SK-N-SH treated with all-trans-retinoic acid at 6 μM for 48 hours (cell line): ENCODE data around the gene TFCP2.

Experiments
- ATAC-seq: fragments of 200-7000 bp; cut with Tn5 transposase; 3 replicates; pipeline ENCODE4 v1.9.1; 2020; ENCODE audit warnings: mild to moderate bottlenecking, moderate library complexity
- BACH2 ChIP-seq: fragments of 250-450 bp; sonication (Bioruptor Pico); IDR thresholded peaks from 2 replicates; pipeline ENCODE4 v1.9.0; 2021; ENCODE audit warnings: mild to moderate bottlenecking, borderline replicate concordance
- CREB5 ChIP-seq: fragments of 250-450 bp; sonication (Bioruptor Pico); IDR thresholded peaks from 2 replicates; pipeline ENCODE4 v1.5.1; 2020; ENCODE audit warnings: low read depth, mild to moderate bottlenecking, moderate library complexity
- CSRNP3 ChIP-seq: fragments of 250-450 bp; sonication (Bioruptor Pico); IDR thresholded peaks from 2 replicates; pipeline ENCODE4 v1.5.1; 2021; ENCODE audit warnings: mild to moderate bottlenecking, moderate library complexity
- ESRRG ChIP-seq: fragments of 250-450 bp; sonication (Bioruptor Pico); IDR thresholded peaks from 2 replicates; pipeline ENCODE4 v1.6.1; 2021; ENCODE audit warnings: mild to moderate bottlenecking
- GLIS3 ChIP-seq: fragments of 250-450 bp; sonication (Bioruptor Pico); IDR thresholded peaks from 2 replicates; pipeline ENCODE4 v1.5.0; 2020; ENCODE audit warnings: mild to moderate bottlenecking, moderate library complexity
- ISL1 ChIP-seq: fragments of 250-450 bp; sonication (Bioruptor Pico); IDR thresholded peaks from 2 replicates; pipeline ENCODE4 v2.1.2; 2022; ENCODE audit warnings: mild to moderate bottlenecking, moderate library complexity
- OSR1 ChIP-seq: fragments of 250-450 bp; sonication (Bioruptor Pico); IDR thresholded peaks from 2 replicates; pipeline ENCODE4 v1.8.0; 2022; ENCODE audit warnings: moderate library complexity, mild to moderate bottlenecking, inconsistent platforms
- PATZ1 ChIP-seq: fragments of 250-450 bp; sonication (Bioruptor Pico); IDR thresholded peaks from 2 replicates; pipeline ENCODE4 v1.8.0; 2020; ENCODE audit warnings: mild to moderate bottlenecking, moderate library complexity, borderline replicate concordance
- POU6F1 ChIP-seq: fragments of 250-450 bp; sonication (Bioruptor Pico); IDR thresholded peaks from 2 replicates; pipeline ENCODE4 v1.8.0; 2021; ENCODE audit warnings: low read depth, mild to moderate bottlenecking, moderate library complexity, borderline replicate concordance
- PPARA ChIP-seq: fragments of 250-450 bp; sonication (Bioruptor Pico); IDR thresholded peaks from 2 replicates; pipeline ENCODE4 v1.5.0; 2020; ENCODE audit warnings: mild to moderate bottlenecking, borderline replicate concordance
- RARB ChIP-seq: fragments of 250-450 bp; sonication (Bioruptor Pico); IDR thresholded peaks from 2 replicates; pipeline ENCODE4 v1.8.0; 2021; ENCODE audit warnings: mild to moderate bottlenecking, moderate library complexity
- SNAI2 ChIP-seq: fragments of 250-450 bp; sonication (Bioruptor Pico); IDR thresholded peaks from 2 replicates; pipeline ENCODE4 v1.5.0; 2020; ENCODE audit warnings: mild to moderate bottlenecking, moderate library complexity
- TCF4 ChIP-seq: fragments of 250-450 bp; sonication (Bioruptor Pico); IDR thresholded peaks from 2 replicates; pipeline ENCODE4 v1.8.0; 2021; ENCODE audit warnings: mild to moderate bottlenecking, moderate library complexity, borderline replicate concordance
- TOX ChIP-seq: fragments of 250-450 bp; sonication (Bioruptor Pico); IDR thresholded peaks from 2 replicates; pipeline ENCODE4 v1.8.0; 2021; ENCODE audit warnings: mild to moderate bottlenecking, moderate library complexity, borderline replicate concordance
- ZC3H10 ChIP-seq: fragments of 250-450 bp; sonication (Bioruptor Pico); IDR thresholded peaks from 2 replicates; pipeline ENCODE4 v1.5.1; 2021; ENCODE audit warnings: mild to moderate bottlenecking, moderate library complexity
- ZFP3 ChIP-seq: fragments of 250-450 bp; sonication (Bioruptor Pico); IDR thresholded peaks from 2 replicates; pipeline ENCODE4 v1.5.0; 2020; ENCODE audit warnings: mild to moderate bottlenecking, moderate library complexity
- ZFP30 ChIP-seq: fragments of 450-650 bp; formaldehyde crosslinking; IDR thresholded peaks from 2 replicates; pipeline ENCODE4 v1.5.0; 2022; ENCODE audit warnings: mild to moderate bottlenecking, moderate library complexity
- ZNF565 ChIP-seq: fragments of 450-650 bp; formaldehyde crosslinking; conservative IDR thresholded peaks from 2 replicates; pipeline ENCODE4 v1.5.0; 2020; ENCODE audit warnings: low read depth, mild to moderate bottlenecking, moderate library complexity
- ZNF70 ChIP-seq: fragments of 450-650 bp; formaldehyde crosslinking; IDR thresholded peaks from 2 replicates; pipeline ENCODE4 v1.5.0; 2020; ENCODE audit warnings: mild to moderate bottlenecking, moderate library complexity
- ZNF8 ChIP-seq: fragments of 450-650 bp; formaldehyde crosslinking; IDR thresholded peaks from 2 replicates; pipeline ENCODE4 v1.5.0; 2020; ENCODE audit warnings: mild to moderate bottlenecking, moderate library complexity

Gene TFCP2

GRCh38 chr12:51059086-51059485 lies 113.8 kb downstream of the TFCP2 start:
- no peak for TF ChIP-seq CSRNP3 (CRISPR knock-in tag)
- no peak for TF ChIP-seq RARB
- TF ChIP-seq SNAI2 (CRISPR knock-in tag): no peak
- no peak for TF ChIP-seq ZNF70 (CRISPR knock-in tag)
- no peak for TF ChIP-seq ZC3H10 (CRISPR knock-in tag)
- TF ChIP-seq ZNF565 (CRISPR knock-in tag): no peak
- no peak for TF ChIP-seq BACH2 (CRISPR knock-in tag)
- no peak for TF ChIP-seq TCF4 (CRISPR knock-in tag)
- TF ChIP-seq ZFP30 (CRISPR knock-in tag): no peak
- no peak for TF ChIP-seq TOX (CRISPR knock-in tag)
- TF ChIP-seq GLIS3: no peak
- TF ChIP-seq ISL1: no peak
- no peak for TF ChIP-seq PATZ1 (CRISPR knock-in tag)
- no peak for TF ChIP-seq ZNF8
- no peak for TF ChIP-seq CREB5 (CRISPR knock-in tag)
- TF ChIP-seq POU6F1 (CRISPR knock-in tag): no peak
- no peak for ATAC-seq

- ATAC-seq: no peak
- TF ChIP-seq ZNF565 (CRISPR knock-in tag) (no peak), BACH2 (CRISPR knock-in tag) (no peak), ZNF70 (CRISPR knock-in tag) (no peak), CREB5 (CRISPR knock-in tag) (no peak), PPARA (CRISPR knock-in tag) (no peak), ZFP3 (CRISPR knock-in tag) (no peak), TOX (CRISPR knock-in tag) (no peak), OSR1 (CRISPR knock-in tag) (no peak), PATZ1 (CRISPR knock-in tag) (no peak)
Measured at GRCh38 chr12:51056242-51056641, 116.7 kb downstream of the TFCP2 start.

- TF ChIP-seq PPARA (CRISPR knock-in tag) (no peak), CREB5 (CRISPR knock-in tag) (no peak), ZNF70 (CRISPR knock-in tag) (no peak), OSR1 (CRISPR knock-in tag) (no peak), POU6F1 (CRISPR knock-in tag) (no peak), ESRRG (no peak), ZFP30 (CRISPR knock-in tag) (no peak), GLIS3 (no peak), CSRNP3 (CRISPR knock-in tag) (no peak), RARB (no peak), ZNF8 (no peak)
- ATAC-seq: no peak
Measured at GRCh38 chr12:51055060-51055459, 117.9 kb downstream of the TFCP2 start.
